ENCODE data around the gene C12orf75. TPM values are rescaled to one million over a fixed set of nuclear protein-coding genes. Genes with fewer than 3 reads are reported as not detected.

Gene C12orf75
- total RNA-seq: 64.4 and 81.3 TPM in 2 replicates

DNA sequence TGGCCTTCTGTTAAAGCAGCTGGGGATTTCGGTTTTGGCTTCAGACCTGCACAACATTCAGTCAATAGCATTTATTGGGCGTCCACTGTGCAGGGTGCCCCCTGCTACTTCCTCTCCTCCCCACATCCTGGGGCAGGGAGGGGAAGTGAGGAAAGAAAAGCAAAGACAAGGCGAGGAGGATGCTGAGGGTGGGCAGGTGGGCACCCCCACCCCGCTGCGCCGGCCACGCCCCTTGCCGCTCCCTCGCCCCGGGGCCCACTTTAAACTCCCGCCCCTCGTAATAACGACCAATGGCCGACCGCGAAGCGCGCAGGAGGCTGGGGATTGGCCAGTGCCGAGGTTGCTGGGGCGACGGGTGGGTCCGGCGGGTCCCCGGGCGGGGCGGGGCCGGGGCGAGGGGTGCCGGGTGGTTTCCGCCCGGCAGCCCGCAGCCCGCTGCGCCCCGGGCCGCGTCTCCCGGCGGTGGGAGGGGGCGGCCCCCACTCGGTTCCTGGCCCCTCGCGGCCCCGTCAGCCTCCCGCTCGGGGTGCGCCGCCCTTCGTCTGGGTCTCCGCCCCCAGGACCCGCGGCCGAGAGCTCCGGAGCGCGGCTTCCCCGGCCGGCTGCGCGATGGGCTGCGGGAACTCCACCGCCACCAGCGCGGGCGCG is at the start of gene C12orf75:
Gene C12orf75 (plus strand): TSS at position 409 of the 648 bp plus-strand sequence. CDS start 201 bp downstream, at position 610.

Other genes starting within 250 kb of the C12orf75 start
- 2.4 and 2.5 TPM in 2 replicates for gene ALDH1L2, start 246.2 kb upstream of the C12orf75 start, total RNA-seq
- gene WASHC4, start 223.0 kb upstream of the C12orf75 start, total RNA-seq: 245 and 299 TPM in 2 replicates
- 22.5 and 25.2 TPM in 2 replicates for gene APPL2, start 94.5 kb upstream of the C12orf75 start, total RNA-seq

All from thoracic aorta endothelial cell (primary cell).